Measurements from ENCODE around the gene SIPA1L3. TPM values are rescaled to one million over a fixed set of nuclear protein-coding genes. Genes with fewer than 3 reads are reported as not detected.

Gene SIPA1L3
- polyA plus RNA-seq, 1 of the 3 experiments (the other 2 are of a cell fraction) = 11.6 TPM

GRCh38 chr19:38151242-38151641 lies 244.2 kb downstream of the SIPA1L3 start:
- H3K4me2 ChIP-seq = no peak overlapping the region
- H4K20me1 ChIP-seq (ENCODE audit: insufficient read depth) = no peaks in the 10 kb centered on the region
- peaks cover 4% of the 10 kb centered on the region for H3F3A ChIP-seq (replicated peaks; ENCODE audit: insufficient read depth)
- H3K9me2 ChIP-seq = no peaks in the 10 kb centered on the region
- H3K27ac ChIP-seq (ENCODE audit: low read depth in 2 of 2, low read length in 1 of 2) = no peak overlapping the region
- H3K79me2 ChIP-seq (ENCODE audit: insufficient read depth) = no peaks in the 10 kb centered on the region
- peaks cover 13 to 19% of the 10 kb centered on the region in 2 experiments; a peak in 2 of 4 replicates for H3K4me1 ChIP-seq (ENCODE audit: control insufficient read depth in 1 of 2, insufficient read depth in 2 of 2, low read depth in 1 of 2, low read length in 1 of 2)
- POLR2A ChIA-PET = no interaction called here
- no peak overlapping the region for H3K4me3 ChIP-seq (ENCODE audit: low read depth in 2 of 2, low read length in 1 of 2)
- H2AFZ ChIP-seq (ENCODE audit: low read depth) = no peak overlapping the region
- CTCF ChIA-PET = interaction anchor here (1.2 to 4.6 kb wide), 5 partner anchors 9 to 248 kb away, joined by 5 to 70 read pairs (median 10); no protein-coding TSS in a partner anchor
- DNase-seq = no peak
- no peaks in the 10 kb centered on the region for H3K27me3 ChIP-seq (ENCODE audit: insufficient read depth)
- peaks cover 0 to 13% of the 10 kb centered on the region in 2 experiments for H3K36me3 ChIP-seq (replicated peaks in 1 of 2; ENCODE audit: control insufficient read depth in 1 of 2, insufficient read depth in 2 of 2, low read length in 1 of 2)
- no peak for TF ChIP-seq SIN3A (IDR thresholded peaks at IDR 0.05; ENCODE audit: borderline replicate concordance, low read depth, low read length)
- no peak for TF ChIP-seq PBX3 (IDR thresholded peaks at IDR 0.05)
- TF ChIP-seq, protein P1, sequence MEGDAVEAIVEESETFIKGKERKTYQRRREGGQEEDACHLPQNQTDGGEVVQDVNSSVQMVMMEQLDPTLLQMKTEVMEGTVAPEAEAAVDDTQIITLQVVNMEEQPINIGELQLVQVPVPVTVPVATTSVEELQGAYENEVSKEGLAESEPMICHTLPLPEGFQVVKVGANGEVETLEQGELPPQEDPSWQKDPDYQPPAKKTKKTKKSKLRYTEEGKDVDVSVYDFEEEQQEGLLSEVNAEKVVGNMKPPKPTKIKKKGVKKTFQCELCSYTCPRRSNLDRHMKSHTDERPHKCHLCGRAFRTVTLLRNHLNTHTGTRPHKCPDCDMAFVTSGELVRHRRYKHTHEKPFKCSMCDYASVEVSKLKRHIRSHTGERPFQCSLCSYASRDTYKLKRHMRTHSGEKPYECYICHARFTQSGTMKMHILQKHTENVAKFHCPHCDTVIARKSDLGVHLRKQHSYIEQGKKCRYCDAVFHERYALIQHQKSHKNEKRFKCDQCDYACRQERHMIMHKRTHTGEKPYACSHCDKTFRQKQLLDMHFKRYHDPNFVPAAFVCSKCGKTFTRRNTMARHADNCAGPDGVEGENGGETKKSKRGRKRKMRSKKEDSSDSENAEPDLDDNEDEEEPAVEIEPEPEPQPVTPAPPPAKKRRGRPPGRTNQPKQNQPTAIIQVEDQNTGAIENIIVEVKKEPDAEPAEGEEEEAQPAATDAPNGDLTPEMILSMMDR (IDR thresholded peaks at IDR 0.05) = no peak
- TF ChIP-seq, protein P2, sequence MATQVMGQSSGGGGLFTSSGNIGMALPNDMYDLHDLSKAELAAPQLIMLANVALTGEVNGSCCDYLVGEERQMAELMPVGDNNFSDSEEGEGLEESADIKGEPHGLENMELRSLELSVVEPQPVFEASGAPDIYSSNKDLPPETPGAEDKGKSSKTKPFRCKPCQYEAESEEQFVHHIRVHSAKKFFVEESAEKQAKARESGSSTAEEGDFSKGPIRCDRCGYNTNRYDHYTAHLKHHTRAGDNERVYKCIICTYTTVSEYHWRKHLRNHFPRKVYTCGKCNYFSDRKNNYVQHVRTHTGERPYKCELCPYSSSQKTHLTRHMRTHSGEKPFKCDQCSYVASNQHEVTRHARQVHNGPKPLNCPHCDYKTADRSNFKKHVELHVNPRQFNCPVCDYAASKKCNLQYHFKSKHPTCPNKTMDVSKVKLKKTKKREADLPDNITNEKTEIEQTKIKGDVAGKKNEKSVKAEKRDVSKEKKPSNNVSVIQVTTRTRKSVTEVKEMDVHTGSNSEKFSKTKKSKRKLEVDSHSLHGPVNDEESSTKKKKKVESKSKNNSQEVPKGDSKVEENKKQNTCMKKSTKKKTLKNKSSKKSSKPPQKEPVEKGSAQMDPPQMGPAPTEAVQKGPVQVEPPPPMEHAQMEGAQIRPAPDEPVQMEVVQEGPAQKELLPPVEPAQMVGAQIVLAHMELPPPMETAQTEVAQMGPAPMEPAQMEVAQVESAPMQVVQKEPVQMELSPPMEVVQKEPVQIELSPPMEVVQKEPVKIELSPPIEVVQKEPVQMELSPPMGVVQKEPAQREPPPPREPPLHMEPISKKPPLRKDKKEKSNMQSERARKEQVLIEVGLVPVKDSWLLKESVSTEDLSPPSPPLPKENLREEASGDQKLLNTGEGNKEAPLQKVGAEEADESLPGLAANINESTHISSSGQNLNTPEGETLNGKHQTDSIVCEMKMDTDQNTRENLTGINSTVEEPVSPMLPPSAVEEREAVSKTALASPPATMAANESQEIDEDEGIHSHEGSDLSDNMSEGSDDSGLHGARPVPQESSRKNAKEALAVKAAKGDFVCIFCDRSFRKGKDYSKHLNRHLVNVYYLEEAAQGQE (IDR thresholded peaks at IDR 0.05; ENCODE audit: low read depth, low read length) = no peak
- no peak for TF ChIP-seq MEF2A (IDR thresholded peaks at IDR 0.05; ENCODE audit: borderline replicate concordance, low read depth)
- TF ChIP-seq YY1 (IDR thresholded peaks at IDR 0.05; ENCODE audit: low read depth) = no peak
- no peak for TF ChIP-seq ELF1 (IDR thresholded peaks at IDR 0.05)
- whole genome bisulfite sequencing (ENCODE audit: low lambda C conversion rate) = 91% methylated on average over 9 of the region's 9 CpGs
- H3K9me3 ChIP-seq = no peaks in the 10 kb centered on the region
- H3K9ac ChIP-seq = no peak overlapping the region

Data from SK-N-SH (cell line).